ENCODE data around the gene RBBP8NL.

The RBBP8NL gene

GRCh38 chr20:62412194-62413024 lies 14.9 kb downstream of the RBBP8NL start:
- no peak for TF ChIP-seq CTCF (IDR thresholded peaks at IDR 0.05; ENCODE audit: insufficient read depth, missing control alignments)
- no peak for DNase-seq (ENCODE audit: insufficient read length, low spot score)
- no peak for FAIRE-seq

GRCh38 chr20:62411479-62412193 lies 15.7 kb downstream of the RBBP8NL start:
- DNase-seq (ENCODE audit: insufficient read length, low spot score) (no peak), FAIRE-seq (no peak)
- no peak for TF ChIP-seq CTCF (IDR thresholded peaks at IDR 0.05; ENCODE audit: insufficient read depth, missing control alignments)

- DNase-seq (ENCODE audit: insufficient read length, low spot score) = no peak
- no peak for FAIRE-seq
- no peak for TF ChIP-seq CTCF (IDR thresholded peaks at IDR 0.05; ENCODE audit: insufficient read depth, missing control alignments)
Observed at GRCh38 chr20:62410746-62411478, 16.4 kb downstream of the RBBP8NL start.

- TF ChIP-seq CTCF (IDR thresholded peaks at IDR 0.05; ENCODE audit: insufficient read depth, missing control alignments) = peak; percentile 49
Observed at GRCh38 chr20:62409931-62410745, 17.2 kb downstream of the RBBP8NL start.

GRCh38 chr20:62409086-62409853 lies 18.1 kb downstream of the RBBP8NL start:
- DNase-seq (ENCODE audit: insufficient read length, low spot score) (no peak), FAIRE-seq (no peak)
- TF ChIP-seq CTCF (IDR thresholded peaks at IDR 0.05; ENCODE audit: insufficient read depth, missing control alignments) = no peak

More at GRCh38 chr20:62409931-62410745, 17.2 kb downstream of the RBBP8NL start:
- DNase-seq (ENCODE audit: insufficient read length, low spot score) = peak; percentile 77
- no peak for FAIRE-seq

GRCh38 chr20:62408640-62409039 lies 18.7 kb downstream of the RBBP8NL start:
- TF ChIP-seq CTCF (IDR thresholded peaks at IDR 0.05; ENCODE audit: insufficient read depth, missing control alignments) = no peak
- FAIRE-seq = no peak
- no peak for DNase-seq (ENCODE audit: insufficient read length, low spot score)
